Mucosa of gallbladder (tissue), 1 donor: ENCODE measurements around the gene EML1. TPM values are rescaled to one million over a fixed set of nuclear protein-coding genes. Genes with fewer than 3 reads are reported as not detected.
A peak's percentile ranks its signal among the peaks of the same experiment; 100 is the strongest.

ENCODE experiments used
- DNase-seq: peaks from one replicate; pipeline ENCODE4 v3.0.0-alpha.2; 2020; ENCODE audit warnings: low spot score
- total RNA-seq: library from RNA; stranded (reverse); gene quantifications from one replicate; pipeline ENCODE4 v1.2.1, GENCODE V29; 2021
- donor health status: DM: no; HTN: no; CAD: no.

EML1 gene
- total RNA-seq, 1 donor from 2014 or later: 49.9 TPM

DNA sequence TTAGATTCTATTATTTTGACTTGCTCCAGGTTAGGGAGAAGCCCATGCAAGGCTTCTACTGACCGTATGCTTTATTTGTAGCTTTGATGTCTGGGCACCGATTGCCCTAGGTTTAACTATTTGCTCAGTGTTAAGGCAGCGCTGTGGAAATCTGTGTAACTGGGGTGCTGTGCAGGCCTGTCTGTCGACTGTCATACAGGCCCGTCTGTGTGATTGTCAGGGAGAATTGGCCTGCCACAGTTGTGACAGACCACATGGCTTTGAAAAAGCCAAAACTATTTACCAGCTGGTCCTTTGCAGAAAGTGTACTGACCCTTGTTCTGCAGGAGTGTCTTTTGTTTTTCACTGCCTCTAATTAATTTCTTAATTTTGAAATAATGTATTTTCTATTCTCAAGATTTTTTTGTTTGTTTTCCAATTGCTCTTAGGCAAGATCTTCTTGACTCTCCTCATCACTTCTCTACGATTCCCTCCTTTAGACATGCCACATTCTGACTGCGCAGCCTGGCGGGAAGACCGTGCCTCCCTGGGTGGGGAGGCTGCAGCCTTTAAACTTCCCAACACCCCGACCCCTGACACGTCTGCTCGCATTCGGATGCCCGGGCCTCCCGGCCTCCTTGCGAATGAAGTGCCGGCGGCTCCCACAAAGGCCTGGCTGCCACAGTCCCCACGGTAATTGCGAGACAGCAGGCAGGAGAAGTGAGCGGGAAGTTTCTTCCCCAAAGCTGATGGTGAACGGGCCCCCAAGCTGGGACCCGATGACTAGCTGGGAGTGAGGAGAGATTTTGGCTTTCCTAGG is 173.0 kb downstream of the EML1 start:
- DNase-seq: no peak

GRCh38 chr14:99966912-99967311 is 173.7 kb downstream of the EML1 start:
- DNase-seq: no peak

- DNase-seq: no peak
Measured at GRCh38 chr14:99968191-99968920, 175.1 kb downstream of the EML1 start.

DNA sequence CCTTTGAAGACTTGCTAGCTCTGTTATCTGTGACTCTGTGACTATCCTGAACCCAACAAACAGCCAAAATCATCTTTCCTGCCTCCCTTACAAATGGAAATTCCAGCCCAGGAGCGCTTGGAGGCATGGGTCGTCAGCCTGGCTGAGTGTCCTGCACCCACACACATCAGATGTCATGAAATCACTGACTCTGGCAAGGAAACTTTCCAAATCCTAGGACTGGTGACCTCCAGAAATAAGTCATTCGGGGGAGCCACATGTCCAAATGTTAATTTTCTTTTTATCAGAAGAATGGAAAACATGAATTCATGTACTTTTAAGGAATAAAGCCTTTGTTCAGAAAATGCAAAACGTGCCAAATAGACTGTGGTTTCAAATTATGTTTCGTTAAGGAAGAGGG is 175.7 kb downstream of the EML1 start:
- DNase-seq: no peak

DNA sequence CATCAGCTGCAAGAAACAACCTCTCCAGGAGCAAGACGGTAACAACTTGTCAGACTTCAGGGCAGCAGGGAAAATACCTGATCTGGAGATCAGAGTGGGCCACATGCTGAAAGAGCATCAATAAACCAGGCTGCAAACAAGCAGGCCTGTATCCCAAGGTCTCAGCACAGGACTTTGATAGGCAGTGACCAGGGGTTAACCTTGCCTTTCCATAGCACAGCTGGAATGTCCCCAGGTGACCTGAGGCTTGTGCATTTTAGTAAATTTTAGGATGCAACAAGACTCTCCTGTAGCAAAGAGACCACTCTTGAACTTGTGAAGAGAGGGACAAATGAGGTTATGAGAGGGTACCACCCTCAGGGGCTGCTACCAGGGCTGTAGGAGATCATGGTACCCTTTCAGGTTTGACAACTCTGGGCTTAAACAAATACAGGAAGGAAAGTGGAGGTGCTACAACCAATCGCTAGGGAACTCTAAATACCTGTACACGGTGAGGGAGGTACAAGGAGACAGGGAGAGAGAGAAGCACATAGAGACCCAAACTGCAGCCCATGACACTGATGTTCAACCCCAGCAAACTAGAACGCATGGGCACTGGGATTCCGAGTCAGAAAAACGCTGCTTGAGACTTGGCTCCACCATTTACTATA is 176.6 kb downstream of the EML1 start:
- DNase-seq: no peak

DNA sequence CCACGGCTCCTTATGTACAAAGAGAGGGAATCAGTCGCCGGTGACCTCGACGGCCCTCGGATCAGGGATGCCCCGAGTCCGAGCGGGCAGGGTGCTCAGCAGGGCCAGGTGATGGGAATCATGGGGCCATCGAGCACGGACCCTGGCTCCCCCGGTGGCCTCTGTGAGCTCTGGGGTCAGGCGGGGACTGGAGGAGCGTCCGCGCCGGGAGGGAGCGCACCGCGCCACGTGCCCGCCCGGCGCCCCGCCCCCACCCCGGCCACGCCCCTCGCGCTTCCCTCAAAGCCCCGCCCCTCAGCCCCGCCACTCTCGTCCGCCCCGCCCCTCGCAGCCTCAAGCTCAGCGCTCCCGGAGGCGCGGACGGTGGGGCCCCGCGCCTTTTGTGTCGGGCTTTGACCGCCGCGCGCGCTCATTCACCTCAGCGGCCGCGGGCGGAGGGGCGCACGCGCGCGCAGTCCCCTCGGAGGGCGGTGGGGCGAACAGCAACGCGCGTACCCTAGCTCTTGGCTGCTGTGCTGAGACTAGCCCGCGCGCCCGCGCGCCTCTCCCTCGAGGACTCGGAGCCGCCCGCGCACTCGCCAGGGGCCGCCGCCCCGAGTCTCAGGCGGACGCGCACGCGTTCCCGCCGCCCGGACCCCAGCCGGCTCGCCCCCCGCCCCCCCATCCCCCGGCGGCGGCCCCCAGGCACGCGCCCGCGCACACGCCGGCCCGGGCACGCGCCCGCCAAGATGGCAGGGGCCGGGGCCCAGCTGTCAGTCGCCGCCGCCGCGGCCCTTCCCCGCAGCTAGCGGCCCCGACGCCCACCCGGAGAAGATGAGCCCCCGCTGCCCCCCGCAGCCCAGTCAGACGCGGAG is 178.1 kb downstream of the EML1 start:
- DNase-seq: peak; percentile 76

- no peak for DNase-seq
Measured at GRCh38 chr14:99971941-99972747, 178.9 kb downstream of the EML1 start.

DNA sequence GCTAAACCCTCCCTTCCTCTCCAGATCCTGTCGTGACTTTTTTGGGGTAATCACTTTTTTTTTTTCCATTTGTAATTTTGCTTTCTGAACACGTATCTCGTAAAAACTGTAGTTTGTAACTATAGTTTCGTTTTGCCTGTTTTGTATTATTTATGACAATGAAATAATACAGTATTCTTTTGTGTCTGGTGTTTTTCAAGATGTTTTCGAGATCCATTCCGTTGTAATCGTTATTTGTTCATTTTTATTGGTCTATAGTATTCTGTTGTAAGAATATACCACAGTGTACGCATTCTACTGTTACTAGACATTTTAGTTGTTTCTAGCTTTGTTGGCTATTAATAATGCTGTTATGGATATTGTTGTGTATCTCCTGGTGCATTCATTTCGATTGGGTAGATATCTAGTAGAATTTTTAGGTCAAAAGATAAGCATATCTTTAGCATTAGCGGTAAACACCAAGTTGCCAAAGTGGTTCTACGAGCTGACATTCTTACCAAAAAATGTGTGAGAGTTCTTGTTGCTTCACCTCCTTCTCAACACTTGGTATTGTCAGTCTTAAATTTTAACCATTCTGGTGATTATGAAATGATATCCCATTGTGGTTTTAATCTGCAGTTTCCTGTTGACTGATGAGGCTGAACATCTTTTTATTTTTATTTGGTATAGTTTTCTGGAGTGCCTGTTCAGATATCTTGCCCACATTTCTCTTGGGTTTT is 179.7 kb downstream of the EML1 start:
- DNase-seq: no peak

- no peak for DNase-seq
Measured at GRCh38 chr14:99975190-99975589, 182.0 kb downstream of the EML1 start.

DNA sequence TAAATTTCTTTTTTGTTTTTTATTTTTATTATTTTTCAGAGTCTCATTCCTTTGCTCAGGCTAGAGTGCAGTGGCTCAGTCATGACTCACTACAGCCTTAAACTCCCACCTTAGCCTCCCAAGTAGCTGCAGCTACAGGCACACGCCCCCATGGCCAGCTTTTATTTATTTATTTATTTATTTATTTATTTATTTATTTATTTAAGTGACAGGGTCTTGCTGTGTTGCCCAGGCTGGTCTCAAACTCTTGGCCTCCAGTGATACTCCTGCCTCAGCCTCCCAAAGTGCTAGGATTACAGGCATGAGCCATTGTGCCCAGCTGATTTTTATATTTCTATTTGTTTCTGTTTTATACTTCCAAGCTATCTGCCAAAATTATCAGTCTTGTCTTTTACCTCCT is 182.8 kb downstream of the EML1 start:
- no peak for DNase-seq

DNA sequence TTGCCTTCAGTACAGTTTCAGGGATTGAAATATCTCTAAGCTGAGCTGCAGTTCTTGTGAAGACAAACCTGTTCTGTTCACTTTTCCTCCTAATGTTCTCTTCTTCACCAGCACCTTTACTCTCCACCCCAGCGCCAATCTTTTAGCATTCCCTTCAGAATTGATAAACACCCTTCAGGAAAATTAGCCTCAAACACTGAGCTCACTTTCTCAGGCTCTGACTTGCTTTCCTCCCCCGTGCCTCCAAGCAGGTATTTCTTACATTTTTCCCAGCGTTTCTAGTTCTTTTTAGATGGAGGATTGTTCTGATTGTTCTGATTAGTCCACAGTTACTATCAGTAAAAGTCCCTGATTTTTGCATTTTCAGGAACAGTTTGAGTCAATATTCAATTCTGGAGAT is 183.5 kb downstream of the EML1 start:
- DNase-seq: no peak

- no peak for DNase-seq
Measured at GRCh38 chr14:99980299-99980698, 187.1 kb downstream of the EML1 start.

GRCh38 chr14:99981806-99982205 is 188.6 kb downstream of the EML1 start:
- DNase-seq: no peak

GRCh38 chr14:99982537-99983250 is 189.5 kb downstream of the EML1 start:
- DNase-seq: peak; percentile 54

DNA sequence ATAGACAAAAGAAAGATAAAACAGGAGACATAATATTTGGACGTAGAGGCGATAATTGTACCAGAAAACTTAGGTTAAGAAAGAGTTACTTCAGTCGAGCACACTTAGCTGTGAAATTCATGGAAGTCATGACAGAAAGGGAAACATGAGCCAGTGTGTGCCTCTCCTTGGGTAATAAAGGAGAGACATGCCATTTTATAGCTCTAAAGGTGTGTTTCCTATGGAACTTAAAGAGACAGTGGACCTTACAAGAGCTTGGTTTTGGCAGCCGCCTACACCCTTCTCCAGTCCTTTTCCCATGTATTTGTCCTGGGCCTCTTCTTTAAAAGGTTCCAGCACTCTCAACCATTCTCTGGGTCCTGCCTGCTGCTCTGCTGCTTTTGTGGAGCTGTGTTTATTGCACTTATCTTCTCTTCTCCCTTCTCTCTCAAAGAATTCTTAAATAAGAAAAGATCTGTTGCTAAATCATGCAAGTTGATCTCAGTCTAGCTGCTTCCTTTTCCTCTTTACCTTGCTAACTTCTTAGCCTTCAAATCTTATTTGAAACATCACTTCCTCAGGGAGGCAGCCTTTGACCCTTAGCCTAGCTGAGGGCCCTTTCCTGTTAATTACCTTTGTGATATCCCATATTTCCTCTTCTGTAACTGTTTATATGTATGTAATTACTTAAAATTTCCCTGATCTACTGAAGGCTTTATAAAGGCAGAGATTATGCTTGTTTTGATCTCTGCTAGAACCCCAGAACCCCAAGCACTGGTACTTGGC is 190.2 kb downstream of the EML1 start:
- no peak for DNase-seq

- no peak for DNase-seq
Measured at GRCh38 chr14:99984036-99984435, 190.8 kb downstream of the EML1 start.

- no peak for DNase-seq
Measured at GRCh38 chr14:99986396-99986795, 193.2 kb downstream of the EML1 start.

GRCh38 chr14:99989032-99989431 is 195.8 kb downstream of the EML1 start:
- DNase-seq: no peak
